ENCODE results near the gene TOP3B. TPM values are rescaled to one million over a fixed set of nuclear protein-coding genes. Genes with fewer than 3 reads are reported as not detected.

TOP3B gene
- total and polyA plus RNA-seq, 10 of the 15 experiments (the other 5 are each of a cell fraction or from before 2014, with no cell fraction given), result 0.60 to 47.3 (median 33.7) TPM

- TF ChIP-seq ZBTB11 (CRISPR knock-in tag; IDR thresholded peaks at IDR 0.05) (no peak), HCFC1 (IDR thresholded peaks at IDR 0.05; ENCODE audit: low read length) (no peak), FOXK2 (IDR thresholded peaks at IDR 0.05) (no peak), IKZF1 (conservative IDR thresholded peaks at IDR 0.05) (no peak), PAX8 (IDR thresholded peaks at IDR 0.05) (no peak)
Measured at GRCh38 chr22:22014285-22014659, 31.7 kb upstream of the TOP3B start (continued).

GRCh38 chr22:22013559-22014284, 31.1 kb upstream of the TOP3B start:
- ATAC-seq (no peak), FAIRE-seq (no peak), DNase-seq (ENCODE audit: low read depth, low spot score) (no peak)
- Histone ChIP-seq H3K36me3 (ENCODE audit: control insufficient read depth in 2 of 2, insufficient read depth in 2 of 2, low read length in 1 of 2) (no peaks in the 10 kb centered on the region), H3K9me3 (replicated peaks; ENCODE audit: control insufficient read depth, insufficient read depth, low read length) (no peaks in the 10 kb centered on the region), H3K4me2 (ENCODE audit: control insufficient read depth, insufficient read depth) (no peak overlapping the region), H3K79me2 (ENCODE audit: control insufficient read depth, insufficient read depth, low read length) (no peaks in the 10 kb centered on the region), H3K4me1 (ENCODE audit: control insufficient read depth, insufficient read depth, low read length) (no peaks in the 10 kb centered on the region), H3K9ac (ENCODE audit: control insufficient read depth, insufficient read depth, low read length) (no peak overlapping the region), H4K20me1 (ENCODE audit: control insufficient read depth, insufficient read depth) (no peaks in the 10 kb centered on the region), H3K27me3 (replicated peaks in 1 of 2; ENCODE audit: control insufficient read depth in 2 of 2, insufficient read depth in 2 of 2, low read length in 1 of 2) (no peaks in the 10 kb centered on the region), H2AFZ (ENCODE audit: control insufficient read depth, low read depth, low read length) (no peak overlapping the region), H3K27ac (ENCODE audit: control insufficient read depth, insufficient read depth) (no peak overlapping the region), H3K4me3 (no peak overlapping the region)
- CTCF ChIA-PET, result no interaction called here
- intact Hi-C loops (cut with micrococcal nuclease; ENCODE audit: unreplicated experiment) (no loop called here), in situ Hi-C loops (cut with MboI) (no loop called here)
- SMC1A ChIA-PET (ENCODE audit: uncharacterized antibody, unreplicated experiment), result no interaction called here
- TF ChIP-seq CHD4 (IDR thresholded peaks at IDR 0.05) (no peak), YBX1 (IDR thresholded peaks at IDR 0.05) (no peak), ZNF687 (IDR thresholded peaks at IDR 0.05) (no peak), GABPA (IDR thresholded peaks at IDR 0.05; ENCODE audit: low read depth) (no peak), RBBP5 (conservative IDR thresholded peaks at IDR 0.05) (no peak), SMARCA5 (IDR thresholded peaks at IDR 0.05) (no peak), IRF3 (IDR thresholded peaks at IDR 0.05) (no peak), MYC (IDR thresholded peaks at IDR 0.05; ENCODE audit: insufficient read depth, insufficient read length, insufficient replicate concordance, low read length, severe bottlenecking) (no peak), ATF7 (IDR thresholded peaks at IDR 0.05; ENCODE audit: low read depth) (no peak)
- BruUV-seq (replicated peaks), result no TSS peak
- RAD21 ChIA-PET (ENCODE audit: unreplicated experiment), result no interaction called here
- 69% methylated on average over 7 of the region's 7 CpGs for WGBS (ENCODE audit: insufficient coverage, insufficient replicate concordance, low lambda C conversion rate, missing lambda C conversion rate)
- POLR2A ChIA-PET, result no interaction called here
